Measurements from ENCODE around the gene CROCC2. TPM values are rescaled to one million over a fixed set of nuclear protein-coding genes. Genes with fewer than 3 reads are reported as not detected.
A peak's percentile ranks its signal among the peaks of the same experiment; 100 is the strongest.

CROCC2 gene
- total and polyA plus RNA-seq, 2 donors from 2014 or later = 0.13 TPM; not detected in 1

DNA sequence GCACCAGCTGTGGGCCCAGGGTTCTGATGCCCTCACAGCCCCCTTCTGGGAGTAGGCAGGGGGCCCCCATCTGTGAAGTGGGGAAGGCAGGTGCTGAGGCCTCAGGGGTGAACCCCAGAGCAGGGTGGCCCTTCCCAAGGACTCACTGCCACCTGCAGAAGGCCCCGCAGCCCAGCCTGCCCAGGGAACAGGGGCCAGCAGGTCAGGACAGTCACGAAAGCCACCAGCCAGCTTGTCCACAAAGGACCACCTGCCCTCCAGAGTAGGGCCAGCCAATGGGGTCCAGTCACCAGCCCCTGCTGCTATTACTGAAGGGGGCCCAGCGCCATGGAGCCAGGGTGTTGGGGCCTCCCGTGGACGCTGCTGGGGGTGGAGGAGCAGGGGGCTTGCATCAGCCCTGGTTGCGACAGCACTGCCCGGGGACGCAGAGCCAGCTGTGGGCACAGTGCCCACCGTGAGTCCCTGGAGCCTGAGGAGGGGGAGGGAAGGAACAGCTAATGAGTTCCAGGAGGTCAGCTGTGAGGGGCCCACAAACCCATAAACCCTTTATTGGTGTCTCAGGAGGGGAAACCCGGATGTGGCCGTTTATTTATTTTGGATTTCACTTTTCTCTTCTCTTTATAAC, 80.8 kb downstream of the CROCC2 start:
- intact Hi-C loops (cut with DNase I) = no loop called here
- no peak overlapping the region for H3K9ac ChIP-seq (ENCODE audit: low read length in 3 of 3)
- FAIRE-seq (no peak), DNase-seq (peak in 3 of 5 donors; percentile 43 to 93 (median 64))
- peaks cover 0 to 3% (median 0%) of the 10 kb centered on the region in 3 donors for H3K9me3 ChIP-seq (ENCODE audit: control insufficient read depth in 2 of 3, insufficient read depth in 1 of 3, low read length in 3 of 3)
- no peaks in the 10 kb centered on the region for H3K36me3 ChIP-seq (ENCODE audit: control insufficient read depth in 2 of 3, insufficient read depth in 3 of 3, low read length in 3 of 3)
- H3K27me3 ChIP-seq (ENCODE audit: control insufficient read depth, insufficient read depth, low read length) = no peaks in the 10 kb centered on the region
- no peak overlapping the region for H3K4me3 ChIP-seq (ENCODE audit: low read length in 3 of 3)
- H3K27ac ChIP-seq (ENCODE audit: low read depth in 2 of 2, low read length in 2 of 2) = no peak overlapping the region
- H3K4me1 ChIP-seq (ENCODE audit: control insufficient read depth in 2 of 3, insufficient read depth in 2 of 3, low read depth in 1 of 3, low read length in 3 of 3) = peaks cover 0 to 21% (median 0%) of the 10 kb centered on the region in 3 donors
- TF ChIP-seq CTCF (IDR thresholded peaks at IDR 0.05; ENCODE audit: borderline replicate concordance, extremely low read depth, insufficient read depth) = no peak

GRCh38 chr2:240987588-240987987, 81.5 kb downstream of the CROCC2 start:
- FAIRE-seq = no peak
- peaks cover 0 to 3% (median 0%) of the 10 kb centered on the region in 3 donors for H3K9me3 ChIP-seq (ENCODE audit: control insufficient read depth in 2 of 3, insufficient read depth in 1 of 3, low read length in 3 of 3)
- DNase-seq = peak in 1 of 5 donors; percentile 73
- H3K4me1 ChIP-seq (ENCODE audit: control insufficient read depth in 2 of 3, insufficient read depth in 2 of 3, low read depth in 1 of 3, low read length in 3 of 3) = peaks cover 0 to 24% (median 0%) of the 10 kb centered on the region in 3 donors
- no peaks in the 10 kb centered on the region for H3K36me3 ChIP-seq (ENCODE audit: control insufficient read depth in 2 of 3, insufficient read depth in 3 of 3, low read length in 3 of 3)
- H3K27ac ChIP-seq (ENCODE audit: low read depth in 2 of 2, low read length in 2 of 2) = no peak overlapping the region
- no peak for TF ChIP-seq CTCF (IDR thresholded peaks at IDR 0.05; ENCODE audit: borderline replicate concordance, extremely low read depth, insufficient read depth)
- H3K4me3 ChIP-seq (ENCODE audit: low read length in 3 of 3) = no peak overlapping the region
- H3K27me3 ChIP-seq (ENCODE audit: control insufficient read depth, insufficient read depth, low read length) = no peaks in the 10 kb centered on the region
- no peak overlapping the region for H3K9ac ChIP-seq (ENCODE audit: low read length in 3 of 3)
- intact Hi-C loops (cut with DNase I) = no loop called here

- intact Hi-C loops (cut with DNase I) = no loop called here
- no peak overlapping the region for H3K9ac ChIP-seq (ENCODE audit: low read length in 3 of 3)
- TF ChIP-seq CTCF (IDR thresholded peaks at IDR 0.05; ENCODE audit: borderline replicate concordance, extremely low read depth, insufficient read depth) = no peak
- no peaks in the 10 kb centered on the region for H3K36me3 ChIP-seq (ENCODE audit: control insufficient read depth in 2 of 3, insufficient read depth in 3 of 3, low read length in 3 of 3)
- no peak overlapping the region for H3K4me3 ChIP-seq (ENCODE audit: low read length in 3 of 3)
- peaks cover 0 to 3% (median 0%) of the 10 kb centered on the region in 3 donors for H3K9me3 ChIP-seq (ENCODE audit: control insufficient read depth in 2 of 3, insufficient read depth in 1 of 3, low read length in 3 of 3)
- FAIRE-seq = no peak
- H3K4me1 ChIP-seq (ENCODE audit: control insufficient read depth in 2 of 3, insufficient read depth in 2 of 3, low read depth in 1 of 3, low read length in 3 of 3) = peaks cover 0 to 24% (median 0%) of the 10 kb centered on the region in 3 donors
- H3K27me3 ChIP-seq (ENCODE audit: control insufficient read depth, insufficient read depth, low read length) = no peaks in the 10 kb centered on the region
- peak in 2 of 5 donors; percentile 29 to 32 for DNase-seq
- no peak overlapping the region for H3K27ac ChIP-seq (ENCODE audit: low read depth in 2 of 2, low read length in 2 of 2)
Measured at GRCh38 chr2:240988146-240988545, 82.0 kb downstream of the CROCC2 start.
